GM19372 (cell line): ENCODE data around the gene DIAPH1.

ENCODE experiments used
- ATAC-seq: cut with Tn5 transposase; IDR thresholded peaks from one replicate; pipeline ENCODE4 v1.9.1; 2021; ENCODE audit warnings: mild to moderate bottlenecking, low read depth, moderate library complexity; ENCODE audit not compliant: unreplicated experiment

Gene DIAPH1

DNA sequence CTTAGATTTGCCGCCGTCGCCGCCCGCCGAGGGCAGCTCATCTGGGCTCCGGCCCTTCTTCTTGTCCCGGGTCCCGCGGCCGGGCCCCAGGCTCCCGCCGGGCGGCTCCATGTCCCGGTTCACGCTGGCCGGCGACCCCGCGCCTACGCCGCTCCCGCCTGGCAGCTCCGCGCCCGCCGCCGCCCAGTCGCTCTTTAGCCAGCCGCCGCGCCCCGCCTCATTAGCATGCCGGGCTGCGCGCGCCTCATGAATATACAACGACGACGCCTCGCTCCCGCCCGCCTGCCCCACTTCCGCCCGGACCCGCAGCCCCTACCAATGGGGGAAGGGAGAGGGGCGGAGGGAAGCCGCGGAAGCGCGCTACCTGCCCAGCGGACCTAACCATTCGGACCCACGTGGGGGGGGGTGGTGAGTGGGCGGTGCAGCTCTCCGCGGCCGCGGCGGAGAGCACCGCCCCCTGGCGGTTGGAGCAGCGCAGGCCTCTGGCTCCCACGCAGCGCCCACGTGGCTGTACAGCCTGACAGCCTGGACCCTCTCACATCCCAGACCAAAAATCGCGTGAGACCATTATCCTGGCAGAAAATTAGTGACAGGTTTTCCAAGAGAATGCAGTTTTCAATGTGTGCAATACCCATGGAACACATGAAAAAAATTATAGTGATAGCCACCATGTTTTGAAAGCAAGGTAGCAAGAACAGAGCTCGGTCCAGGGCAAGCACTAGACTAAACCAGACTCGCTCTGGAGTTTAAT, at the start of gene DIAPH1:
Gene DIAPH1, minus strand, starts transcription at position 197 of the 751 bp plus-strand sequence. Its CDS starts 86 bp downstream, at position 111.
- peak; percentile 78 for ATAC-seq

GRCh38 chr5:141665995-141666940, 47.5 kb upstream of the DIAPH1 start:
- no peak for ATAC-seq

DNA sequence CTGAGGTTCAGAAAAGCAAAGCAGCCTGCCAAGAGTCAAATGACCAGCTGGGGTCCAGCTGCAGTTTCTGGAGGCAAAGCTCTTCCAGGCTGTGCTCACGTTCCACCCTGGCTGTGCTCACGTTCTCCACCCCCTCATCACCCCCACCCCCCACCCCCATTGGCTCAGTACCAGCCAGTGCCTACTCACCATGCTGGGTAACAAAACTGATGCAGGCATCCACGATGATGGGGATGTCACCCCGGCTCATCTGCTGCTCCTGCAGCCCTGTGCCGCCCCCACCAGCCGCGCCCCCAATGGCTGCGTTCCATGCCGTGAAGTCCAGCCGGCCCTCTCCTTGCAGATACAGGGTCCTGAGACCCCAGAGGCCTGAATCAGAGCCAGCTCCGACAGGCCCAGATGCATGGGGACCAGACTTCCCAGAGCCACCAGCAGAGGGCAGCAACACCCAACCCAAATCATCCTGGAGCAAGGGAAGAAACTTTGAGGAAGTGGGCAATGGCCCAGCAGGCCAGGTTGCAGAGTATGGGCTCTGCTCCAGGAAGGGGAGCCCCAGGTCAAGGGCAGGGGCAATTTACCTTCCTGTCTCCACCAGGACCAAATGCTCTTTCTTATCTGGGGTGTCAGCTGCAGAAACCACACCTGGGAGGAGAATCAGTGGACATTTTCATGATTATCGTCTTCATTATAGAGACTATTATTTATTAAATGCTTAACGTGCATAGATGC, 46.1 kb upstream of the DIAPH1 start:
- ATAC-seq: peak; percentile 99

GRCh38 chr5:141663506-141663905, 44.7 kb upstream of the DIAPH1 start:
- ATAC-seq: no peak

DNA sequence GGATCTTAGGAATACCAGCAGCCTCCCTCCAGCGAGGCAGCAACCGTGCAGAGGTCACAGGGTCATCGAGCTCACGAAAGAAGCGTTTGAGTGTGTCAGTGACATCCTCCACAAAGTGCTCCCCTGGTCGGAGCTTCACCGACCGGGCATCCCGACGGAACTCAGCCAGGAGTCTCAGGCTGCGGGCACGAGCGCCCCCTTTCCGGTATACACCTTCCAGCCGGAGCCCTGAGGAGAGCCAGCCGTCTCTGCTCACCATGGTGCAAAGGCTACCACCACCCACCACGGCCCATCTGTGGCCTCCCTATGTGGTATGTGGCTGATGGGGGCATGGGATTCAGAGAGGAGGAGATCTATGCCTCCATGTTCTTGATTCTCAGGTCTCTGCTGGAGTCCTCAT, 43.2 kb upstream of the DIAPH1 start:
- ATAC-seq: no peak

GRCh38 chr5:141657937-141658545, 39.2 kb upstream of the DIAPH1 start:
- ATAC-seq: no peak

DNA sequence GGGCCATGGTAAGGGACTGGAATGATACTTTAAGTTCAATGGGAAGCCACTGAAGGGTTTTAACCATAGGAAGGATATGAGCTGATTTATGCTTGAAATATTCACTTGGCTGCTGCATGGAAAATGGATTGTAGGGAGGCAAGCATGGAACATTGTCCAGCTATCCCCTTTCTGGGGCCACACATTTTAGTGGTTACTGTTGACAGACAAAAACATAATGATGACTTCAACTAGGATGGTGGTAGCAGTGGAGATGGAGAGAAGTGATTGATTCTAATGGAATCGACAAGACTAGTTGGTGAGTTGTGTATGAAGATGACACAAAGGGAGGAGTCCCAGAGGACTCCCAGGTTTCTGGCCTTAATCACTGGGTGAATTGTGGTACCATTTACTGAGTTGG, 38.6 kb upstream of the DIAPH1 start:
- no peak for ATAC-seq

GRCh38 chr5:141656396-141656795, 37.6 kb upstream of the DIAPH1 start:
- no peak for ATAC-seq

DNA sequence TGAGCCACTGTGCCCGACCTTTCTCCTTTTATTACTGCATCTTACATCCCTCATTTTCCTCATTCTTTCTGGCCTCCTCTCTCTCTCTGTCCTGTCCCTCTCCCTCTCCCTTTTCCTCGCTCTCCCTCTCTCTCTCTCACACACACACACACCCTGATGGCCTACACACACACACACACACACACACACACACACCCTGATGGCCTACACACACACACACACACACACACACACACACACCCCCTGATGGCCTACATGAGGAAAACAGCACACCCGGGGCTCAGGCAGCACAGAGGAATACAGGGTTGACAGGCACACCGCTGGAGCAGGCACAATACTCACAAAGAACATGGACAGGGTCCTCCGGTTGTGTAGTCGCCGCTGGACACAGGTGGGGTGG, 36.2 kb upstream of the DIAPH1 start:
- no peak for ATAC-seq

GRCh38 chr5:141654298-141654697, 35.5 kb upstream of the DIAPH1 start:
- no peak for ATAC-seq

GRCh38 chr5:141651728-141652105, 32.9 kb upstream of the DIAPH1 start:
- no peak for ATAC-seq

GRCh38 chr5:141650851-141651727, 32.3 kb upstream of the DIAPH1 start, which contains the start of gene FCHSD1:
Gene FCHSD1 (minus strand): TSS chr5:141651418. CDS start chr5:141651368, 50 bp downstream.
- ATAC-seq: peak; percentile 97

- ATAC-seq: no peak
Measured at GRCh38 chr5:141649972-141650371, 31.2 kb upstream of the DIAPH1 start.

- no peak for ATAC-seq
Measured at GRCh38 chr5:141649056-141649688, 30.4 kb upstream of the DIAPH1 start.

- ATAC-seq: no peak
Measured at GRCh38 chr5:141647851-141648250, 29.1 kb upstream of the DIAPH1 start.

DNA sequence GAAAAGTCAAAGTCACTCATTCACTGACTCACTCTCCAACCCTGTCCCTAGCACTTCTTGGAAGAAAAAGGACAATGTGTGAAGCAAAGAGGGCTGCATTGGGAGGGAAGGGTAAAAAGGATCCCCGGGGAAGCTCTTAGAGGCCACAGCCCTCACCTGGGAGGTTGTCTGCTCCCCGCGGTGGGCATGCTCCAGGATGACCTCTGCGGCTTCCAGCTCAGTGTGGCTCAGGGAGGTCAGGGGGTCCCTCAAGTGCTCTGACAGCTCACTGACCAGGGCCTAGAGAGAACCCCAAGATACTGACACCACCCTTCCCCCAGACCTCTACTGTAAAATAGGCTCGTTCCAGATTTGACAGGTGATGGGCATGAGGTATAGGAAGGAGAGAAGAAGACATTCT, 28.4 kb upstream of the DIAPH1 start:
- no peak for ATAC-seq

DNA sequence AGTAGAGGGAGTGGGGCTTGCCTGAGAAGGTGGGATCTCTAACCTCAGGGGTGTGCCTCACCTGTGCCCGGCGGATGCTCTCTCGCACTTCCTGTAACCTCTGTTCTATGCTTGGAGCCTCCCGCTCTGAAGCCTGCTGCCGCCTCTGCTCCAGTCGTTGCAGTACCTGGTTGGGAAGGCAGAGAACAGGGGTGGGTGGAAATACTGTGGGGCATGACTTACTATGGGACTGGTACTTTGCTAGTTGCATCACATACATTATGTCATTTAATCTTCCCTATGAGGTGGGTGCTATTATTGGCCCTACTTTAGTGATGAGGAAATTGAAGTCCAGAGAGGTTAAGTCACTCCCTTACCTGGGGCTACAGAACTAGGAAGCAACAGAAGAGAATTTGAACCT, 27.2 kb upstream of the DIAPH1 start:
- ATAC-seq: no peak

GRCh38 chr5:141641634-141642267, 23.0 kb upstream of the DIAPH1 start:
- ATAC-seq: no peak
